HEK293T (cell line): ENCODE data around the gene RAPGEF1.

Experiments
- CTCF ChIA-PET: fragments of 350-600 bp; formaldehyde crosslinking; extraction: SDS; loops from one replicate; lab custom pipeline; 2021; ENCODE audit warnings: antibody characterized with exemption, inconsistent platforms; lab: Yijun Ruan, JAX
- POLR2A ChIA-PET: fragments of 350-600 bp; formaldehyde crosslinking; extraction: SDS; loops from one replicate; lab custom pipeline; 2020; ENCODE audit warnings: antibody characterized with exemption, inconsistent platforms; lab: Yijun Ruan, JAX
- DNase-seq: peaks from one replicate; pipeline ENCODE4 v3.0.0; 2012; ENCODE audit warnings: mixed read lengths; ENCODE audit errors: extremely low spot score
- ARNT ChIP-seq: fragments of 450-650 bp; IDR thresholded peaks from 2 replicates; pipeline ENCODE4 v1.6.1; 2017; ENCODE audit warnings: mild to moderate bottlenecking
- BHLHE40 ChIP-seq: fragments of 450-650 bp; IDR thresholded peaks from 2 replicates; pipeline ENCODE4 v1.6.1; 2016; ENCODE audit warnings: mild to moderate bottlenecking, moderate library complexity, borderline replicate concordance
- CTBP1 ChIP-seq: fragments of 450-650 bp; IDR thresholded peaks from 2 replicates; pipeline ENCODE4 v1.6.1; 2016; ENCODE audit warnings: borderline replicate concordance
- ELF4 ChIP-seq: fragments of 450-650 bp; IDR thresholded peaks from 2 replicates; pipeline ENCODE4 v1.6.1; 2017; ENCODE audit warnings: antibody characterized with exemption
- FOXA1 ChIP-seq: fragments of 450-650 bp; IDR thresholded peaks from 2 replicates; pipeline ENCODE4 v1.6.1; 2016; ENCODE audit warnings: mild to moderate bottlenecking
- FOXK2 ChIP-seq: fragments of 450-650 bp; IDR thresholded peaks from 2 replicates; pipeline ENCODE4 v1.6.1; 2016; ENCODE audit warnings: mild to moderate bottlenecking
- FOXM1 ChIP-seq: fragments of 450-650 bp; IDR thresholded peaks from 2 replicates; pipeline ENCODE4 v1.6.1; 2017; ENCODE audit warnings: mild to moderate bottlenecking, borderline replicate concordance
- HDGF ChIP-seq: fragments of 450-650 bp; IDR thresholded peaks from 2 replicates; pipeline ENCODE4 v1.6.1; 2017; ENCODE audit warnings: antibody characterized with exemption, borderline replicate concordance
- L3MBTL2 ChIP-seq: fragments of 450-650 bp; conservative IDR thresholded peaks from 2 replicates; pipeline ENCODE4 v1.6.1; 2016; ENCODE audit warnings: mild to moderate bottlenecking
- LEF1 ChIP-seq: fragments of 450-650 bp; IDR thresholded peaks from 2 replicates; pipeline ENCODE4 v1.6.1; 2017; ENCODE audit warnings: mild to moderate bottlenecking, borderline replicate concordance
- NFRKB ChIP-seq: fragments of 450-650 bp; IDR thresholded peaks from 2 replicates; pipeline ENCODE4 v1.6.1; 2016; ENCODE audit warnings: mild to moderate bottlenecking, moderate library complexity
- PKNOX1 ChIP-seq: fragments of 450-650 bp; IDR thresholded peaks from 2 replicates; pipeline ENCODE4 v1.6.1; 2016
- SP1 ChIP-seq: fragments of 450-650 bp; IDR thresholded peaks from 2 replicates; pipeline ENCODE4 v1.6.1; 2017
- SUZ12 ChIP-seq: fragments of 450-650 bp; IDR thresholded peaks from 2 replicates; pipeline ENCODE4 v1.6.1; 2016; ENCODE audit warnings: mild to moderate bottlenecking
- TARDBP ChIP-seq: fragments of 450-650 bp; IDR thresholded peaks from 2 replicates; pipeline ENCODE4 v1.6.1; 2016
- ZNF384 ChIP-seq: fragments of 450-650 bp; IDR thresholded peaks from 2 replicates; pipeline ENCODE4 v1.6.1; 2016

Gene RAPGEF1

GRCh38 chr9:131732061-131732526 is 7.8 kb downstream of the RAPGEF1 start:
- CTCF ChIA-PET: interaction anchor here (0.6 kb wide), 1 partner anchor 26 kb away, joined by 3 read pairs; no protein-coding TSS in a partner anchor
- POLR2A ChIA-PET: no interaction called here
- no peak for TF ChIP-seq FOXA1
- TF ChIP-seq ARNT: no peak
- no peak for TF ChIP-seq ELF4
- no peak for TF ChIP-seq L3MBTL2
- no peak for TF ChIP-seq HDGF
- TF ChIP-seq PKNOX1: no peak
- no peak for TF ChIP-seq ZNF384
- TF ChIP-seq FOXK2: no peak
- no peak for TF ChIP-seq TARDBP
- TF ChIP-seq LEF1: no peak
- TF ChIP-seq BHLHE40: no peak
- no peak for TF ChIP-seq SP1
- TF ChIP-seq NFRKB: no peak
- TF ChIP-seq CTBP1: no peak
- no peak for TF ChIP-seq SUZ12
- no peak for TF ChIP-seq FOXM1
- DNase-seq: no peak

GRCh38 chr9:131731644-131732043 is 8.2 kb downstream of the RAPGEF1 start:
- DNase-seq: no peak
- ChIA-PET POLR2A (no interaction called here), CTCF (no interaction called here)
- no peak for TF ChIP-seq ARNT
- TF ChIP-seq FOXA1: no peak
- no peak for TF ChIP-seq TARDBP
- TF ChIP-seq NFRKB: no peak
- TF ChIP-seq ZNF384: no peak
- TF ChIP-seq HDGF: no peak
- TF ChIP-seq SP1: no peak
- TF ChIP-seq ELF4: no peak
- no peak for TF ChIP-seq FOXM1
- TF ChIP-seq PKNOX1: no peak
- no peak for TF ChIP-seq SUZ12
- TF ChIP-seq CTBP1: no peak
- no peak for TF ChIP-seq FOXK2
- TF ChIP-seq LEF1: no peak
- TF ChIP-seq BHLHE40: no peak
- TF ChIP-seq L3MBTL2: no peak

GRCh38 chr9:131731237-131731636 is 8.6 kb downstream of the RAPGEF1 start:
- no peak for DNase-seq
- CTCF ChIA-PET: no interaction called here
- POLR2A ChIA-PET: no interaction called here
- TF ChIP-seq FOXM1 (no peak), ARNT (no peak), CTBP1 (no peak), BHLHE40 (no peak), HDGF (no peak), FOXA1 (no peak), SP1 (no peak), ZNF384 (no peak), NFRKB (no peak), PKNOX1 (no peak), SUZ12 (no peak), TARDBP (no peak)

- CTCF ChIA-PET: no interaction called here
- no peak for TF ChIP-seq PKNOX1
- TF ChIP-seq NFRKB: no peak
- TF ChIP-seq ARNT: no peak
- no peak for TF ChIP-seq LEF1
- TF ChIP-seq HDGF: no peak
- TF ChIP-seq CTBP1: no peak
- TF ChIP-seq SP1: no peak
- no peak for TF ChIP-seq SUZ12
- TF ChIP-seq ELF4: no peak
- TF ChIP-seq ZNF384: no peak
- TF ChIP-seq FOXM1: no peak
- TF ChIP-seq TARDBP: no peak
- TF ChIP-seq L3MBTL2: no peak
- no peak for TF ChIP-seq FOXK2
- DNase-seq: no peak
- POLR2A ChIA-PET: no interaction called here
Measured at GRCh38 chr9:131728961-131729360, 10.9 kb downstream of the RAPGEF1 start.

- ChIA-PET CTCF (no interaction called here), POLR2A (no interaction called here)
- TF ChIP-seq FOXA1 (no peak), ZNF384 (no peak), CTBP1 (no peak), L3MBTL2 (no peak), SUZ12 (no peak), BHLHE40 (no peak), SP1 (no peak), FOXK2 (no peak), FOXM1 (no peak), ARNT (no peak)
- no peak for DNase-seq
Measured at GRCh38 chr9:131728546-131728910, 11.3 kb downstream of the RAPGEF1 start.
